B cell (primary cell): ENCODE data around the gene OR51G1. TPM values are rescaled to one million over a fixed set of nuclear protein-coding genes. Genes with fewer than 3 reads are reported as not detected.

Source experiments
- ATAC-seq: fragments of 200-7000 bp; cut with Tn5 transposase; one replicate; pipeline ENCODE4 v1.10.0; 2021; ENCODE audit warnings: low read depth, mild to moderate bottlenecking, moderate number of reproducible peaks, moderate library complexity
- CTCF ChIA-PET: fragments of 350-600 bp; sonication (Branson Sonifier 250); formaldehyde crosslinking; loops from one replicate; lab custom pipeline; 2021; ENCODE audit warnings: antibody characterized with exemption, inconsistent platforms; lab: Charles Lee
- POLR2A ChIA-PET: fragments of 350-600 bp; sonication (Branson Sonifier 250); formaldehyde crosslinking; loops from one replicate; lab custom pipeline; 2021; ENCODE audit warnings: antibody characterized with exemption; lab: Charles Lee
- DNase-seq: peaks from one replicate; pipeline ENCODE4 v3.0.0; 2013
- H2AFZ ChIP-seq: 2 replicates; pipeline ENCODE4 v1.6.1; 2012; ENCODE audit warnings: mild to moderate bottlenecking, low read depth, low read length; ENCODE audit not compliant: insufficient read depth, poor library complexity, severe bottlenecking
- H3K27ac ChIP-seq, 2 donors: 1 replicate in 1 of 2; 2 replicates in 1 of 2; pipeline ENCODE4 v1.5.1; 2012 to 2013; ENCODE audit warnings: low read length in 2 of 2, mild to moderate bottlenecking in 2 of 2, moderate library complexity in 1 of 2
- H3K27me3 ChIP-seq, 4 experiments: fragments of 200-600 bp in 1 of 4; sonication (generic) in 1 of 4; replicated peaks in 1 of 4; 1 replicate in 2 of 4; 2 replicates in 2 of 4; pipeline versions ENCODE4 v1.6.1 to v1.7.0; 2013 to 2016; ENCODE audit warnings: low read length in 3 of 4, mild to moderate bottlenecking in 2 of 4, mixed read lengths in 1 of 4, moderate library complexity in 1 of 4; ENCODE audit not compliant: insufficient read depth in 4 of 4, control insufficient read depth in 3 of 4; ENCODE audit errors: control extremely low read depth in 1 of 4
- H3K36me3 ChIP-seq, 2 experiments: replicated peaks in 1 of 2; 1 replicate in 1 of 2; 2 replicates in 1 of 2; pipeline versions ENCODE4 v1.6.1 to v1.7.1; 2013; ENCODE audit warnings: low read length in 1 of 2; ENCODE audit not compliant: insufficient read depth in 2 of 2, control insufficient read depth in 1 of 2; ENCODE audit errors: control extremely low read depth in 1 of 2, extremely low read depth in 1 of 2
- H3K4me1 ChIP-seq, 2 donors: fragments of 200-600 bp in 1 of 2; sonication (generic) in 1 of 2; 1 replicate in 1 of 2; 2 replicates in 1 of 2; pipeline versions ENCODE4 v1.5.1 to v1.6.1; 2013 to 2017; ENCODE audit warnings: low read length in 2 of 2; ENCODE audit not compliant: control insufficient read depth in 2 of 2, insufficient read depth in 2 of 2
- H3K4me2 ChIP-seq: replicated peaks from 2 replicates; pipeline ENCODE3; 2012; ENCODE audit warnings: mild to moderate bottlenecking, low read depth, low read length; ENCODE audit not compliant: poor library complexity, severe bottlenecking
- H3K4me3 ChIP-seq, 5 experiments: fragments of 200-600 bp in 1 of 5; sonication (generic) in 1 of 5; 1 replicate in 3 of 5; 2 replicates in 2 of 5; pipeline versions ENCODE4 v1.5.1 to v1.7.0; 2011 to 2016; ENCODE audit warnings: low read length in 4 of 5, mild to moderate bottlenecking in 4 of 5, low read depth in 2 of 5, control low read depth in 1 of 5, moderate library complexity in 1 of 5; ENCODE audit not compliant: insufficient read depth in 1 of 5; ENCODE audit errors: control extremely low read depth in 1 of 5, extremely low read depth in 1 of 5
- H3K79me2 ChIP-seq: fragments of 200-600 bp; sonication (generic); one replicate; pipeline ENCODE4 v1.6.0; 2016; ENCODE audit warnings: low read length; ENCODE audit not compliant: control insufficient read depth, insufficient read depth
- H3K9ac ChIP-seq: fragments of 200-600 bp; sonication (generic); 2 replicates; pipeline ENCODE4 v1.6.1; 2017; ENCODE audit warnings: mild to moderate bottlenecking, low read length, moderate library complexity
- H3K9me3 ChIP-seq, 3 donors: one replicate each; pipeline versions ENCODE4 v1.6.1 to v1.7.1; 2013; ENCODE audit warnings: low read length in 2 of 3; ENCODE audit not compliant: control insufficient read depth in 2 of 3, insufficient read depth in 1 of 3; ENCODE audit errors: control extremely low read depth in 1 of 3
- H4K20me1 ChIP-seq: 2 replicates; pipeline ENCODE4 v1.6.0; 2012; ENCODE audit warnings: mild to moderate bottlenecking, low read length; ENCODE audit not compliant: insufficient read depth, control insufficient read depth, poor library complexity, severe bottlenecking
- H3K27ac Mint-ChIP-seq: one replicate; pipeline ENCODE4 v1.8.0; 2021; ENCODE audit warnings: mixed read lengths
- H3K27me3 Mint-ChIP-seq: one replicate; pipeline ENCODE4 v1.8.0; 2021; ENCODE audit warnings: mixed read lengths
- H3K4me1 Mint-ChIP-seq: one replicate; pipeline ENCODE4 v1.8.0; 2021; ENCODE audit warnings: mixed read lengths
- H3K4me3 Mint-ChIP-seq: one replicate; pipeline ENCODE4 v1.8.0; 2021; ENCODE audit warnings: mixed read lengths
- H3K9me3 Mint-ChIP-seq: one replicate; pipeline ENCODE4 v1.8.0; 2022; ENCODE audit warnings: mixed read lengths; ENCODE audit not compliant: insufficient read depth
- EZH2 ChIP-seq: IDR thresholded peaks from 2 replicates; pipeline ENCODE4 v1.6.1; 2012; ENCODE audit warnings: borderline replicate concordance, low read depth, mild to moderate bottlenecking, moderate library complexity, low read length; ENCODE audit not compliant: insufficient read depth, poor library complexity, severe bottlenecking
- WGBS: methylation state at CpG from one replicate; pipeline ENCODE4 v1.1.5; 2013; ENCODE audit warnings: missing lambda C conversion rate; ENCODE audit not compliant: insufficient coverage; 5-methylcytosine and 5-hydroxymethylcytosine counted together
- intact Hi-C: fragments of 100-400 bp; cut with micrococcal nuclease; formaldehyde crosslinking; loops from one replicate; pipeline ENCODE4 v1.10.0; 2022
- polyA plus RNA-seq: library from polyadenylated mRNA; depleted of rRNA; stranded (reverse); fragments of >200 nt; gene quantifications from 2 replicates; pipeline ENCODE4 v1.2.3, GENCODE V29; 2012
- total RNA-seq, 2 donors: library from RNA; stranded (reverse); fragments of 120-200 nt in 1 of 2; gene quantifications; 1 replicate in 1 of 2; 2 replicates in 1 of 2; pipeline versions ENCODE4 v1.2.3 to v1.2.4, GENCODE V29; 2013 to 2022
- TF ChIP-seq, protein P1 (sequence below): fragments of 200-600 bp; IDR thresholded peaks from one replicate; pipeline ENCODE4 v1.8.0; 2022; ENCODE audit warnings: antibody characterized with exemption, mild to moderate bottlenecking

Gene OR51G1
- total and polyA plus RNA-seq, 2 donors (not counting 1 experiment from before 2014, with no cell fraction given), result not detected

DNA sequence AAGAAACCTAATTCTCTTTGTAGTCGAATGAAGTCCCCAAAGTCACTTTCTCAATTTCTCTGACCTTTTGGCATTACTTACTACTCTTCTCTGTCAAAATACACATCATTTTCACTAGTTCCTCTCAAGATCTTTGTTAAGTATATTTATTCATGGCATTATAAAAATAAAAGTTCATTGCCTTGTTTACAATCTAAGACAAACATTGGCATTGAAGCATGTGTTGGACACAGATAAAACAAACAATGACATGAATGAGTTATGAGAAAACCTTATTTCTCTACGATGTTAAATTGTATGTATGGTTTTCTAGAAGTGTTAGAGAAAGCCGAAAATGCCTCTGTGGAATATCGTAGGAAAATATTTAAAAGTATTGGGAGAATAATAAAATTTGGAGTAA, 8.6 kb upstream of the OR51G1 start:
- Mint-ChIP-seq H3K4me3 (no peak overlapping the region), H3K4me1 (no peaks in the 10 kb centered on the region), H3K27me3 (no peaks in the 10 kb centered on the region), H3K9me3 (peaks cover 3% of the 10 kb centered on the region), H3K27ac (no peak overlapping the region)
- ChIA-PET POLR2A (no interaction called here), CTCF (no interaction called here)
- DNase-seq (no peak), ATAC-seq (no peak)
- Histone ChIP-seq H3K9ac (no peak overlapping the region), H3K4me2 (no peak overlapping the region), H3K27me3 (no peaks in the 10 kb centered on the region), H3K27ac (no peak overlapping the region), H4K20me1 (no peaks in the 10 kb centered on the region), H3K36me3 (no peaks in the 10 kb centered on the region), H2AFZ (no peak overlapping the region), H3K4me3 (no peak overlapping the region), H3K9me3 (no peaks in the 10 kb centered on the region), H3K79me2 (no peaks in the 10 kb centered on the region), H3K4me1 (no peaks in the 10 kb centered on the region)
- intact Hi-C loops, result no loop called here
- no peak for TF ChIP-seq EZH2
- TF ChIP-seq, protein P1, sequence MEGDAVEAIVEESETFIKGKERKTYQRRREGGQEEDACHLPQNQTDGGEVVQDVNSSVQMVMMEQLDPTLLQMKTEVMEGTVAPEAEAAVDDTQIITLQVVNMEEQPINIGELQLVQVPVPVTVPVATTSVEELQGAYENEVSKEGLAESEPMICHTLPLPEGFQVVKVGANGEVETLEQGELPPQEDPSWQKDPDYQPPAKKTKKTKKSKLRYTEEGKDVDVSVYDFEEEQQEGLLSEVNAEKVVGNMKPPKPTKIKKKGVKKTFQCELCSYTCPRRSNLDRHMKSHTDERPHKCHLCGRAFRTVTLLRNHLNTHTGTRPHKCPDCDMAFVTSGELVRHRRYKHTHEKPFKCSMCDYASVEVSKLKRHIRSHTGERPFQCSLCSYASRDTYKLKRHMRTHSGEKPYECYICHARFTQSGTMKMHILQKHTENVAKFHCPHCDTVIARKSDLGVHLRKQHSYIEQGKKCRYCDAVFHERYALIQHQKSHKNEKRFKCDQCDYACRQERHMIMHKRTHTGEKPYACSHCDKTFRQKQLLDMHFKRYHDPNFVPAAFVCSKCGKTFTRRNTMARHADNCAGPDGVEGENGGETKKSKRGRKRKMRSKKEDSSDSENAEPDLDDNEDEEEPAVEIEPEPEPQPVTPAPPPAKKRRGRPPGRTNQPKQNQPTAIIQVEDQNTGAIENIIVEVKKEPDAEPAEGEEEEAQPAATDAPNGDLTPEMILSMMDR, result no peak
- WGBS, result 100% methylated on average over 2 of the region's 4 CpGs

DNA sequence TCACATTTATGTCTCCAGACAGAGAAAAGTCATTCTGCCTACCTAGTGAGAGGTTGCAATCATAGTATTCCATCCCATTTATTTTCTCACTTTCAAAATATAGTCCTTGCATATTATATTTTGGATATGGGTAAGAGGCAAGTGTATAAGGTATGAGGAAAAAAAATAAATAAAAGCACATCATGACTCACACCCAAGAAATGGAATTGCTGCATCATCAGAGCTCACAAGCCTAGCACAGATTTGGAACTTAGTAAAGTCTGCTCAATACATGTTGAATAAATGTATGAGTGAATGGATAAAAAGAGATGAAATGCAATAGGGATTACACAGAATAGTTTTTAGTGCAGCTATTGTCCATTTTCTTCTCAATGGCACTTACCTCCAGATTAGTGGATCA, 2.5 kb upstream of the OR51G1 start:
- Histone ChIP-seq H3K36me3 (no peaks in the 10 kb centered on the region), H3K4me3 (no peak overlapping the region), H3K27me3 (no peaks in the 10 kb centered on the region), H3K79me2 (no peaks in the 10 kb centered on the region), H3K4me2 (no peak overlapping the region), H2AFZ (no peak overlapping the region), H3K9me3 (no peaks in the 10 kb centered on the region), H3K9ac (no peak overlapping the region), H3K4me1 (no peaks in the 10 kb centered on the region), H3K27ac (no peak overlapping the region), H4K20me1 (no peaks in the 10 kb centered on the region)
- ChIA-PET POLR2A (no interaction called here), CTCF (no interaction called here)
- ATAC-seq, result no peak
- no peak for DNase-seq
- H3K4me1 Mint-ChIP-seq, result no peaks in the 10 kb centered on the region
- intact Hi-C loops, result no loop called here
- H3K27ac Mint-ChIP-seq, result no peak overlapping the region
- H3K27me3 Mint-ChIP-seq, result no peaks in the 10 kb centered on the region
- TF ChIP-seq EZH2, result no peak
- TF ChIP-seq, protein P1, result no peak
- H3K9me3 Mint-ChIP-seq, result no peaks in the 10 kb centered on the region
- H3K4me3 Mint-ChIP-seq, result no peak overlapping the region
